ENCODE results near the gene PRKAG2.
"Not testable (repeated sequence)": the region's sequence is repeated elsewhere in the genome, so short reads cannot be mapped to it uniquely, and the experiment has no call there.

PRKAG2 gene

GRCh38 chr7:151888079-151889067 lies 11.5 kb upstream of the PRKAG2 start:
- no peak overlapping the region for H3K4me3 ChIP-seq (ENCODE audit: low read depth, low read length)
- no peak for DNase-seq (ENCODE audit: low read depth)

- no peak overlapping the region for H3K4me3 ChIP-seq (ENCODE audit: low read depth, low read length)
- DNase-seq (ENCODE audit: low read depth): no peak
These were observed 9.9 kb upstream of the PRKAG2 start for GRCh38 chr7:151886783-151887182.

- H3K4me3 ChIP-seq (ENCODE audit: low read depth, low read length): no peak overlapping the region
- no peak for DNase-seq (ENCODE audit: low read depth)
These were observed 8.3 kb upstream of the PRKAG2 start for GRCh38 chr7:151885202-151885580.

GRCh38 chr7:151884312-151885201 lies 7.6 kb upstream of the PRKAG2 start:
- DNase-seq (ENCODE audit: low read depth): no peak

GRCh38 chr7:151883857-151884256 lies 6.9 kb upstream of the PRKAG2 start:
- no peak for DNase-seq (ENCODE audit: low read depth)
- H3K4me3 ChIP-seq (ENCODE audit: low read depth, low read length): no peak overlapping the region

More at GRCh38 chr7:151884312-151885201, 7.6 kb upstream of the PRKAG2 start:
- no peak overlapping the region for H3K4me3 ChIP-seq (ENCODE audit: low read depth, low read length)

GRCh38 chr7:151882734-151883133 lies 5.8 kb upstream of the PRKAG2 start:
- no peak for DNase-seq (ENCODE audit: low read depth)

GRCh38 chr7:151880688-151881087 lies 3.8 kb upstream of the PRKAG2 start:
- no peak for DNase-seq (ENCODE audit: low read depth)
- H3K4me3 ChIP-seq (ENCODE audit: low read depth, low read length): no peak overlapping the region

More at GRCh38 chr7:151882734-151883133, 5.8 kb upstream of the PRKAG2 start:
- H3K4me3 ChIP-seq (ENCODE audit: low read depth, low read length): no peak overlapping the region

GRCh38 chr7:151877911-151878835 lies 1.3 kb upstream of the PRKAG2 start:
- no peak overlapping the region for H3K4me3 ChIP-seq (ENCODE audit: low read depth, low read length)

GRCh38 chr7:151875942-151876898 lies 695 bp downstream of the PRKAG2 start:
- H3K4me3 ChIP-seq (ENCODE audit: low read depth, low read length): peak overlapping the region; percentile 61
- DNase-seq (ENCODE audit: low read depth): no peak

More at GRCh38 chr7:151877911-151878835, 1.3 kb upstream of the PRKAG2 start:
- DNase-seq (ENCODE audit: low read depth): no peak

- not testable (repeated sequence) for H3K4me3 ChIP-seq (ENCODE audit: low read depth, low read length)
These were observed 2.4 kb downstream of the PRKAG2 start for GRCh38 chr7:151874479-151874878.

GRCh38 chr7:151873402-151873965 lies 3.4 kb downstream of the PRKAG2 start:
- no peak overlapping the region for H3K4me3 ChIP-seq (ENCODE audit: low read depth, low read length)
- no peak for DNase-seq (ENCODE audit: low read depth)

More at GRCh38 chr7:151874479-151874878, 2.4 kb downstream of the PRKAG2 start:
- DNase-seq (ENCODE audit: low read depth): not testable (repeated sequence)

GRCh38 chr7:151872531-151873401 lies 4.1 kb downstream of the PRKAG2 start:
- H3K4me3 ChIP-seq (ENCODE audit: low read depth, low read length): no peak overlapping the region
- DNase-seq (ENCODE audit: low read depth): no peak

GRCh38 chr7:151871904-151872303 lies 5.0 kb downstream of the PRKAG2 start:
- H3K4me3 ChIP-seq (ENCODE audit: low read depth, low read length): no peak overlapping the region
- no peak for DNase-seq (ENCODE audit: low read depth)

- DNase-seq (ENCODE audit: low read depth): no peak
- H3K4me3 ChIP-seq (ENCODE audit: low read depth, low read length): no peak overlapping the region
These were observed 5.7 kb downstream of the PRKAG2 start for GRCh38 chr7:151871189-151871735.

GRCh38 chr7:151869968-151870918 lies 6.7 kb downstream of the PRKAG2 start:
- DNase-seq (ENCODE audit: low read depth): no peak
- H3K4me3 ChIP-seq (ENCODE audit: low read depth, low read length): no peak overlapping the region

Data from skeletal muscle cell (primary cell).